ENCODE measurements around the gene PTDSS2. TPM values are rescaled to one million over a fixed set of nuclear protein-coding genes. Genes with fewer than 3 reads are reported as not detected.

PTDSS2 gene
- total RNA-seq, 1 experiment from 2014 or later = 49.5 TPM

- TF ChIP-seq HMGXB4 (CRISPR knock-in tag; IDR thresholded peaks at IDR 0.05) = no peak
- TF ChIP-seq ZNF121 (CRISPR knock-in tag; IDR thresholded peaks at IDR 0.05) = no peak
- TF ChIP-seq ZNF416 (CRISPR knock-in tag; IDR thresholded peaks at IDR 0.05) = no peak
- TF ChIP-seq NR1H2 (CRISPR knock-in tag; IDR thresholded peaks at IDR 0.05) = no peak
- TF ChIP-seq ZNF532 (CRISPR knock-in tag; IDR thresholded peaks at IDR 0.05; ENCODE audit: borderline replicate concordance) = no peak
- TF ChIP-seq SMAD3 (CRISPR knock-in tag; IDR thresholded peaks at IDR 0.05; ENCODE audit: borderline replicate concordance) = no peak
- no peak for TF ChIP-seq KAT7 (CRISPR knock-in tag; IDR thresholded peaks at IDR 0.05; ENCODE audit: borderline replicate concordance)
- no peak for TF ChIP-seq MYBL2 (CRISPR knock-in tag; IDR thresholded peaks at IDR 0.05)
- no peak for TF ChIP-seq NFATC4 (CRISPR knock-in tag; IDR thresholded peaks at IDR 0.05)
Measured at GRCh38 chr11:432501-433100, 17.5 kb upstream of the PTDSS2 start (continued).

- no peaks in the 10 kb centered on the region for H3K27me3 Mint-ChIP-seq (ENCODE audit: low read depth)
- POLR2A ChIA-PET = interaction anchor here (1.1 kb wide), 1 partner anchor 15 kb away, joined by 3 read pairs; no protein-coding TSS in a partner anchor
- H3K27ac Mint-ChIP-seq = no peak overlapping the region
- TF ChIP-seq MXD4 (CRISPR knock-in tag; IDR thresholded peaks at IDR 0.05; ENCODE audit: borderline replicate concordance) (no peak), TP53 (CRISPR knock-in tag; IDR thresholded peaks at IDR 0.05) (no peak), ZNF263 (CRISPR knock-in tag; IDR thresholded peaks at IDR 0.05; ENCODE audit: low read depth) (no peak), IRF1 (CRISPR knock-in tag; IDR thresholded peaks at IDR 0.05) (no peak), E2F5 (CRISPR knock-in tag; IDR thresholded peaks at IDR 0.05) (no peak), USF1 (CRISPR knock-in tag; IDR thresholded peaks at IDR 0.05) (no peak), PREB (CRISPR knock-in tag; IDR thresholded peaks at IDR 0.05; ENCODE audit: borderline replicate concordance) (no peak), E2F4 (CRISPR knock-in tag; IDR thresholded peaks at IDR 0.05; ENCODE audit: borderline replicate concordance, low read depth) (no peak), RORB (CRISPR knock-in tag; IDR thresholded peaks at IDR 0.05) (no peak), SMAD4 (CRISPR knock-in tag; IDR thresholded peaks at IDR 0.05) (no peak), EMX1 (CRISPR knock-in tag; IDR thresholded peaks at IDR 0.05) (no peak), NR1H2 (CRISPR knock-in tag; IDR thresholded peaks at IDR 0.05) (no peak), MAX (CRISPR knock-in tag; IDR thresholded peaks at IDR 0.05) (no peak), ZNF671 (CRISPR knock-in tag; IDR thresholded peaks at IDR 0.05) (no peak), HMGXB4 (CRISPR knock-in tag; IDR thresholded peaks at IDR 0.05) (no peak), GABPB1 (CRISPR knock-in tag; IDR thresholded peaks at IDR 0.05) (no peak), ZNF416 (CRISPR knock-in tag; IDR thresholded peaks at IDR 0.05) (no peak), OVOL2 (CRISPR knock-in tag; IDR thresholded peaks at IDR 0.05; ENCODE audit: borderline replicate concordance) (no peak)
- peaks cover 7% of the 10 kb centered on the region; the same call in 1 of the 2 replicates for H3K36me3 Mint-ChIP-seq
- H3K4me1 Mint-ChIP-seq = no peaks in the 10 kb centered on the region
- DNase-seq (ENCODE audit: low spot score) = no peak
- no peak for ATAC-seq
- H3K4me3 Mint-ChIP-seq = no peak overlapping the region
- H3K9me3 Mint-ChIP-seq = peaks cover 9% of the 10 kb centered on the region
- CTCF ChIA-PET = no interaction called here
Measured at GRCh38 chr11:433111-433510, 17.0 kb upstream of the PTDSS2 start.
